Measurements from ENCODE around the gene STOM. TPM values are rescaled to one million over a fixed set of nuclear protein-coding genes. Genes with fewer than 3 reads are reported as not detected.

Gene STOM
- total and polyA plus RNA-seq, 10 of the 15 experiments (the other 5 are each of a cell fraction or from before 2014, with no cell fraction given) = 6.7 to 47.4 (median 39.8) TPM

DNA sequence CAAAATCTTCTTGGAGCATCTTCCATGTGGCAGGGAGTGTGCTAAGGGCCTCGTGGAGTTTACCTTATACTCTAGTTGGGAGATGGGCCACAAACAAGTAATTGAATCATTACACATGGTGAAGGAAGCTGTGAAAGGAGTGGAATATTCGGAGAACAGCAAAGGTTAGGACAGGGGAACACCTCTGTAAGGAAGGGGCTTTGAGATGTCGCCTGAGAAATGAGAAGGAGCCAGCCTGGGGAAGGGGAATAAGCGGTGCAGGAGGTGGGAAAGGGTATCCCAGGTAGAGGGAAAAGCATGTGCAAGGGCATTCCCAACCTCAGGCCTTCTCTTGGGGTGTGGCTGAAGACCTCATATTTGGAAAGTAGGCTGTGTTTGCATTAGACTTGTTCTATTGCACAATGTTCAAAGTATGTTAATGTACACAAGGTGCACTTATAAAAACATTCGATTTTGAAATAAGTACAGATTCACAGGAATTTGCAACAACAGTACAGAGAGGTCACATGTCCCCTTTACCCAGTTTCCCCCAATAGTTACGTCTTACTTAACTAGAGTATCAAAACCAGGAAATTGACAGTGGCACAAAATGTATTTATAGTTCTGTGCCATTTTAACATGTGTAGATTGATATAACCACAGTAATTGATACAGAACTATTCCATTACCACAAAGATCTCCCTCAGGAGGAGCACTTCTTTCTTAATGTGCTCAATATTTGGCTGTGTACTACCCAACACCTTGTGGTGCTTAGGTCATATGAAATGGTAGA is 2.4 kb upstream of the STOM start:
- no TSS peak for BruUV-seq (replicated peaks)
- no peak overlapping the region for H3K4me2 ChIP-seq (ENCODE audit: control insufficient read depth, insufficient read depth)
- no peak overlapping the region for H3K4me3 ChIP-seq
- no peak overlapping the region; the same call in 1 of the 2 replicates for H2AFZ ChIP-seq (ENCODE audit: control insufficient read depth, low read depth, low read length)
- ChIA-PET CTCF (interaction anchor here (0.6 to 4.2 kb wide), 9 partner anchors 9 to 170 kb away, joined by 3 to 37 read pairs (median 3); no protein-coding TSS in a partner anchor), POLR2A (interaction anchor here (0.6 to 0.9 kb wide), 2 partner anchors 8 to 19 kb away, joined by 3 to 6 read pairs; no protein-coding TSS in a partner anchor), RAD21 (ENCODE audit: unreplicated experiment) (interaction anchor here (0.7 to 1.9 kb wide), 5 partner anchors 18 to 94 kb away, joined by 3 to 6 read pairs (median 3); no protein-coding TSS in a partner anchor), SMC1A (ENCODE audit: uncharacterized antibody, unreplicated experiment) (interaction anchor here (1.1 to 2.1 kb wide), 4 partner anchors 29 to 190 kb away, joined by 3 to 8 read pairs (median 5); no protein-coding TSS in a partner anchor)
- no peak overlapping the region for H3K9ac ChIP-seq (ENCODE audit: control insufficient read depth, insufficient read depth, low read length)
- ATAC-seq (no peak), DNase-seq (ENCODE audit: low read depth, low spot score) (no peak), FAIRE-seq (no peak)
- H3K79me2 ChIP-seq (ENCODE audit: control insufficient read depth, insufficient read depth, low read length) = no peaks in the 10 kb centered on the region; the same call in 1 of the 2 replicates
- H3K27me3 ChIP-seq (replicated peaks in 1 of 2; ENCODE audit: control insufficient read depth in 2 of 2, insufficient read depth in 2 of 2, low read length in 1 of 2) = no peaks in the 10 kb centered on the region; a peak in 1 of 4 replicates
- WGBS (ENCODE audit: insufficient coverage, insufficient replicate concordance, low lambda C conversion rate, missing lambda C conversion rate) = 70% methylated on average over 6 of the region's 6 CpGs
- H3K36me3 ChIP-seq (ENCODE audit: control insufficient read depth in 2 of 2, insufficient read depth in 2 of 2, low read length in 1 of 2) = no peaks in the 10 kb centered on the region
- in situ Hi-C loops (cut with MboI) (no loop called here), intact Hi-C loops (cut with micrococcal nuclease; ENCODE audit: unreplicated experiment) (no loop called here)
- H4K20me1 ChIP-seq (ENCODE audit: control insufficient read depth, insufficient read depth) = no peaks in the 10 kb centered on the region
- no peak for TF ChIP-seq POLR2AphosphoS2 (IDR thresholded peaks at IDR 0.05; ENCODE audit: low read depth, low read length)
- no peak for TF ChIP-seq RELB (IDR thresholded peaks at IDR 0.05; ENCODE audit: low read depth)
- TF ChIP-seq IRF4 (IDR thresholded peaks at IDR 0.05; ENCODE audit: low read depth, low read length) = no peak
- TF ChIP-seq BCL11A (IDR thresholded peaks at IDR 0.05; ENCODE audit: low read depth, low read length) = no peak
- TF ChIP-seq EZH2 (IDR thresholded peaks at IDR 0.05; ENCODE audit: borderline replicate concordance, control insufficient read depth, low read depth, low read length) = no peak
- TF ChIP-seq SMARCA5 (IDR thresholded peaks at IDR 0.05) = no peak
- no peak for TF ChIP-seq PML (IDR thresholded peaks at IDR 0.05; ENCODE audit: low read length)
- TF ChIP-seq RUNX3 (IDR thresholded peaks at IDR 0.05; ENCODE audit: low read length) = no peak
- peaks cover 7% of the 10 kb centered on the region; the same call in 1 of the 2 replicates for H3K4me1 ChIP-seq (ENCODE audit: control insufficient read depth, insufficient read depth, low read length)
- H3K27ac ChIP-seq (ENCODE audit: control insufficient read depth, insufficient read depth) = no peak overlapping the region
- no peaks in the 10 kb centered on the region; the same call in 2 of the 3 replicates for H3K9me3 ChIP-seq (replicated peaks; ENCODE audit: control insufficient read depth, insufficient read depth, low read length)

Measured in GM12878 (cell line).